HL-60 (cell line): ENCODE measurements around the gene TMBIM4.

Experiments used
- CTCF ChIP-seq: IDR thresholded peaks from one replicate; pipeline ENCODE4 v1.5.1; 2011; ENCODE audit warnings: low read length, control low read depth, inconsistent platforms; ENCODE audit not compliant: insufficient read depth
- GABPA ChIP-seq: IDR thresholded peaks from 2 replicates; pipeline ENCODE4 v1.6.1; 2012; ENCODE audit warnings: low read depth

DNA sequence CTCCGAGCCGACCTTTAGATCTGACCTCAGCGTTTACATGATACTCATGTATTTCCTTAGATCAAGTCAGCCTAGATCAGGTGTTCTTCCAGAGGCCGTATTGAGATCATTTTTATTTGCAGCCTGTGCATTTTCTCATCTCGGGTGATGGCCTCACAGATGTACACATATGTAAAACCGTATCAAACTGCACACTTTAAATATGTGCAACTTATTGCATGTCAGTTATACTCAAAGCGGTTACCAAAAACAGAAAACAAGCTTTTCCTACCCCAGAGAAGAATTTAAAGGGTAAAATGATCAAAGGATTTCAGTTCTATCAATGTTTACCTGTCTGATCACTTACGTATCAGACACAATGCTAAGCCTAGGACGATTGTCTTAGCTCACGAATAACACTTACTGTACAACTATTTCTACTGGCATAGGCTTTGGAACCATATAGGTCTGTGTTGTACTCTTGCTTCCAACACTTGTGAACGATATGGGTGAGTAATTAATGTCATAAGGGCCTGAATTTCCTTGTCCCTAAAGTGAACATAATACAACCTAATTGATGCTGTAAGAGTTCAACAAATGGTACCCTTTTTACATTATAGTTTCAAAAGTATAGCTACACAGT, 38.6 kb downstream of the TMBIM4 start:
- TF ChIP-seq CTCF (no peak), GABPA (no peak)
